Measurements from ENCODE around the gene KCNG1.

GRCh38 chr20:50992733-50993457 lies 30.0 kb downstream of the KCNG1 start:
- TF ChIP-seq POLR2A (IDR thresholded peaks at IDR 0.05): no peak
- TF ChIP-seq CTCF (IDR thresholded peaks at IDR 0.05): no peak
- TF ChIP-seq EP300 (IDR thresholded peaks at IDR 0.05): no peak
